ENCODE measurements around the gene FHIT.
"Not testable (repeated sequence)": the region's sequence is repeated elsewhere in the genome, so short reads cannot be mapped to it uniquely, and the experiment has no call there.

The FHIT gene

GRCh38 chr3:61233746-61234145 lies 17.5 kb downstream of the FHIT start:
- Histone ChIP-seq H3K27ac (ENCODE audit: low read depth, low read length) (no peak overlapping the region), H3K36me3 (ENCODE audit: control insufficient read depth in 5 of 5, insufficient read depth in 5 of 5, low read length in 5 of 5) (no peaks in the 10 kb centered on the region), H3K9me3 (ENCODE audit: control insufficient read depth in 5 of 5, low read length in 5 of 5) (no peaks in the 10 kb centered on the region)

GRCh38 chr3:61231693-61232092 lies 19.6 kb downstream of the FHIT start:
- H3K4me3 ChIP-seq (ENCODE audit: low read depth in 1 of 5, low read length in 5 of 5): no peak overlapping the region

More at GRCh38 chr3:61233746-61234145, 17.5 kb downstream of the FHIT start:
- Histone ChIP-seq H3K4me3 (ENCODE audit: low read depth in 1 of 5, low read length in 5 of 5) (no peak overlapping the region), H3K27me3 (ENCODE audit: control insufficient read depth in 5 of 5, insufficient read depth in 4 of 5, low read length in 5 of 5) (no peaks in the 10 kb centered on the region), H3K4me1 (ENCODE audit: control insufficient read depth in 5 of 5, insufficient read depth in 5 of 5, low read length in 5 of 5) (no peaks in the 10 kb centered on the region), H3K9ac (ENCODE audit: low read length in 5 of 5) (no peak overlapping the region)

GRCh38 chr3:61227799-61228198 lies 23.5 kb downstream of the FHIT start:
- no peak overlapping the region for H3K4me3 ChIP-seq (ENCODE audit: low read depth in 1 of 5, low read length in 5 of 5)
- no peaks in the 10 kb centered on the region for H3K36me3 ChIP-seq (ENCODE audit: control insufficient read depth in 5 of 5, insufficient read depth in 5 of 5, low read length in 5 of 5)
- H3K27ac ChIP-seq (ENCODE audit: low read depth, low read length): no peak overlapping the region
- H3K4me1 ChIP-seq (ENCODE audit: control insufficient read depth in 5 of 5, insufficient read depth in 5 of 5, low read length in 5 of 5): no peaks in the 10 kb centered on the region
- H3K9me3 ChIP-seq (ENCODE audit: control insufficient read depth in 5 of 5, low read length in 5 of 5): no peaks in the 10 kb centered on the region
- no peaks in the 10 kb centered on the region for H3K27me3 ChIP-seq (ENCODE audit: control insufficient read depth in 5 of 5, insufficient read depth in 4 of 5, low read length in 5 of 5)
- no peak overlapping the region for H3K9ac ChIP-seq (ENCODE audit: low read length in 5 of 5)

More at GRCh38 chr3:61231693-61232092, 19.6 kb downstream of the FHIT start:
- no peaks in the 10 kb centered on the region for H3K9me3 ChIP-seq (ENCODE audit: control insufficient read depth in 5 of 5, low read length in 5 of 5)
- H3K27ac ChIP-seq (ENCODE audit: low read depth, low read length): no peak overlapping the region
- H3K36me3 ChIP-seq (ENCODE audit: control insufficient read depth in 5 of 5, insufficient read depth in 5 of 5, low read length in 5 of 5): no peaks in the 10 kb centered on the region
- H3K4me1 ChIP-seq (ENCODE audit: control insufficient read depth in 5 of 5, insufficient read depth in 5 of 5, low read length in 5 of 5): no peaks in the 10 kb centered on the region
- H3K27me3 ChIP-seq (ENCODE audit: control insufficient read depth in 5 of 5, insufficient read depth in 4 of 5, low read length in 5 of 5): no peaks in the 10 kb centered on the region
- no peak overlapping the region for H3K9ac ChIP-seq (ENCODE audit: low read length in 5 of 5)

- Histone ChIP-seq H3K27ac (ENCODE audit: low read depth, low read length) (no peak overlapping the region), H3K36me3 (ENCODE audit: control insufficient read depth in 5 of 5, insufficient read depth in 5 of 5, low read length in 5 of 5) (no peaks in the 10 kb centered on the region), H3K4me1 (ENCODE audit: control insufficient read depth in 5 of 5, insufficient read depth in 5 of 5, low read length in 5 of 5) (no peaks in the 10 kb centered on the region), H3K9ac (ENCODE audit: low read length in 5 of 5) (no peak overlapping the region), H3K27me3 (ENCODE audit: control insufficient read depth in 5 of 5, insufficient read depth in 4 of 5, low read length in 5 of 5) (no peaks in the 10 kb centered on the region), H3K9me3 (ENCODE audit: control insufficient read depth in 5 of 5, low read length in 5 of 5) (no peaks in the 10 kb centered on the region), H3K4me3 (ENCODE audit: low read depth in 1 of 5, low read length in 5 of 5) (no peak overlapping the region)
Observed at GRCh38 chr3:61226166-61226686, 25.0 kb downstream of the FHIT start.

GRCh38 chr3:61224823-61225222 lies 26.4 kb downstream of the FHIT start:
- no peak overlapping the region for H3K27ac ChIP-seq (ENCODE audit: low read depth, low read length)
- no peak overlapping the region for H3K4me3 ChIP-seq (ENCODE audit: low read depth in 1 of 5, low read length in 5 of 5)
- H3K9me3 ChIP-seq (ENCODE audit: control insufficient read depth in 5 of 5, low read length in 5 of 5): no peaks in the 10 kb centered on the region
- H3K27me3 ChIP-seq (ENCODE audit: control insufficient read depth in 5 of 5, insufficient read depth in 4 of 5, low read length in 5 of 5): no peaks in the 10 kb centered on the region
- no peaks in the 10 kb centered on the region for H3K4me1 ChIP-seq (ENCODE audit: control insufficient read depth in 5 of 5, insufficient read depth in 5 of 5, low read length in 5 of 5)
- no peak overlapping the region for H3K9ac ChIP-seq (ENCODE audit: low read length in 5 of 5)
- H3K36me3 ChIP-seq (ENCODE audit: control insufficient read depth in 5 of 5, insufficient read depth in 5 of 5, low read length in 5 of 5): no peaks in the 10 kb centered on the region

- Histone ChIP-seq H3K27ac (ENCODE audit: low read depth, low read length) (no peak overlapping the region), H3K9me3 (ENCODE audit: control insufficient read depth in 5 of 5, low read length in 5 of 5) (no peaks in the 10 kb centered on the region), H3K27me3 (ENCODE audit: control insufficient read depth in 5 of 5, insufficient read depth in 4 of 5, low read length in 5 of 5) (no peaks in the 10 kb centered on the region), H3K36me3 (ENCODE audit: control insufficient read depth in 5 of 5, insufficient read depth in 5 of 5, low read length in 5 of 5) (no peaks in the 10 kb centered on the region), H3K4me1 (ENCODE audit: control insufficient read depth in 5 of 5, insufficient read depth in 5 of 5, low read length in 5 of 5) (no peaks in the 10 kb centered on the region), H3K9ac (ENCODE audit: low read length in 5 of 5) (no peak overlapping the region), H3K4me3 (ENCODE audit: low read depth in 1 of 5, low read length in 5 of 5) (no peak overlapping the region)
Observed at GRCh38 chr3:61223451-61223850, 27.8 kb downstream of the FHIT start.

- H3K9me3 ChIP-seq (ENCODE audit: control insufficient read depth in 5 of 5, low read length in 5 of 5): peaks cover 0 to 3% (median under 1%) of the 10 kb centered on the region in 5 donors
- no peak overlapping the region for H3K9ac ChIP-seq (ENCODE audit: low read length in 5 of 5)
- no peaks in the 10 kb centered on the region for H3K27me3 ChIP-seq (ENCODE audit: control insufficient read depth in 5 of 5, insufficient read depth in 4 of 5, low read length in 5 of 5)
- H3K4me1 ChIP-seq (ENCODE audit: control insufficient read depth in 5 of 5, insufficient read depth in 5 of 5, low read length in 5 of 5): no peaks in the 10 kb centered on the region
- H3K4me3 ChIP-seq (ENCODE audit: low read depth in 1 of 5, low read length in 5 of 5): no peak overlapping the region
- H3K36me3 ChIP-seq (ENCODE audit: control insufficient read depth in 5 of 5, insufficient read depth in 5 of 5, low read length in 5 of 5): no peaks in the 10 kb centered on the region
- H3K27ac ChIP-seq (ENCODE audit: low read depth, low read length): no peak overlapping the region
Observed at GRCh38 chr3:61222467-61222866, 28.8 kb downstream of the FHIT start.

GRCh38 chr3:61221759-61222362 lies 29.4 kb downstream of the FHIT start:
- H3K27me3 ChIP-seq (ENCODE audit: control insufficient read depth in 5 of 5, insufficient read depth in 4 of 5, low read length in 5 of 5): no peaks in the 10 kb centered on the region
- H3K27ac ChIP-seq (ENCODE audit: low read depth, low read length): no peak overlapping the region
- no peaks in the 10 kb centered on the region for H3K36me3 ChIP-seq (ENCODE audit: control insufficient read depth in 5 of 5, insufficient read depth in 5 of 5, low read length in 5 of 5)
- no peak overlapping the region for H3K9ac ChIP-seq (ENCODE audit: low read length in 5 of 5)
- peaks cover 0 to 8% (median 4%) of the 10 kb centered on the region in 5 donors for H3K9me3 ChIP-seq (ENCODE audit: control insufficient read depth in 5 of 5, low read length in 5 of 5)
- H3K4me3 ChIP-seq (ENCODE audit: low read depth in 1 of 5, low read length in 5 of 5): no peak overlapping the region
- H3K4me1 ChIP-seq (ENCODE audit: control insufficient read depth in 5 of 5, insufficient read depth in 5 of 5, low read length in 5 of 5): no peaks in the 10 kb centered on the region

- H3K27ac ChIP-seq (ENCODE audit: low read depth, low read length): no peak overlapping the region
Observed at GRCh38 chr3:61218504-61218903, 32.7 kb downstream of the FHIT start.

GRCh38 chr3:61216171-61216570 lies 35.1 kb downstream of the FHIT start:
- not testable (repeated sequence) for H3K27me3 ChIP-seq (ENCODE audit: control insufficient read depth in 5 of 5, insufficient read depth in 4 of 5, low read length in 5 of 5); H3K9me3 ChIP-seq (ENCODE audit: control insufficient read depth in 5 of 5, low read length in 5 of 5); H3K4me1 ChIP-seq (ENCODE audit: control insufficient read depth in 5 of 5, insufficient read depth in 5 of 5, low read length in 5 of 5); H3K27ac ChIP-seq (ENCODE audit: low read depth, low read length); H3K9ac ChIP-seq (ENCODE audit: low read length in 5 of 5); H3K4me3 ChIP-seq (ENCODE audit: low read depth in 1 of 5, low read length in 5 of 5); H3K36me3 ChIP-seq (ENCODE audit: control insufficient read depth in 5 of 5, insufficient read depth in 5 of 5, low read length in 5 of 5)

More at GRCh38 chr3:61218504-61218903, 32.7 kb downstream of the FHIT start:
- Histone ChIP-seq H3K36me3 (ENCODE audit: control insufficient read depth in 5 of 5, insufficient read depth in 5 of 5, low read length in 5 of 5) (no peaks in the 10 kb centered on the region), H3K4me1 (ENCODE audit: control insufficient read depth in 5 of 5, insufficient read depth in 5 of 5, low read length in 5 of 5) (no peaks in the 10 kb centered on the region), H3K9ac (ENCODE audit: low read length in 5 of 5) (no peak overlapping the region), H3K4me3 (ENCODE audit: low read depth in 1 of 5, low read length in 5 of 5) (no peak overlapping the region), H3K9me3 (ENCODE audit: control insufficient read depth in 5 of 5, low read length in 5 of 5) (peaks cover 0 to 8% (median 4%) of the 10 kb centered on the region in 5 donors), H3K27me3 (ENCODE audit: control insufficient read depth in 5 of 5, insufficient read depth in 4 of 5, low read length in 5 of 5) (no peaks in the 10 kb centered on the region)
